GM21825 (cell line): ENCODE measurements around the gene CARS2.
A peak's percentile ranks its signal among the peaks of the same experiment; 100 is the strongest.

ENCODE experiments used
- ATAC-seq: cut with Tn5 transposase; IDR thresholded peaks from one replicate; pipeline ENCODE4 v1.9.1; 2021; ENCODE audit warnings: mild to moderate bottlenecking, moderate library complexity; ENCODE audit not compliant: unreplicated experiment

CARS2 gene

DNA sequence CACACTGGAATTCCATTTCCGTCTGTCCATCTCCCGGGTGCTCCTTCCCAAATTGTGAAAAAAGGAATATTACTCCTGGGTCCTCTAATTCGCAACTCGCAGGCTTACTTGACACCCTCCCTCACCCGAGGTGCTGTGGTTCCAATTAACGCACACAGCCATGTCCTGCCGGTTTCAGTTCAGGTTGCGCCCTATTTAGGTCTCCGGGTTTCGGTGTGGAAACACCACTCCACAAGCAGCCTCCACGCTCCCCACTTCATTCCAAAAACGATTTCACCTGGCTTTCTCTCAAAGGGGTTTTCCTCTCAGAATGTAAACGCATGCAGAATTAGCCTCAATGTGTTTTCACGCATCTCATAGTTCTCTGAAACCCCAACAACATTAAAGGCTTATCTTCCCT lies 52.6 kb downstream of the CARS2 start:
- no peak for ATAC-seq

GRCh38 chr13:110652764-110653163 lies 53.2 kb downstream of the CARS2 start:
- no peak for ATAC-seq

DNA sequence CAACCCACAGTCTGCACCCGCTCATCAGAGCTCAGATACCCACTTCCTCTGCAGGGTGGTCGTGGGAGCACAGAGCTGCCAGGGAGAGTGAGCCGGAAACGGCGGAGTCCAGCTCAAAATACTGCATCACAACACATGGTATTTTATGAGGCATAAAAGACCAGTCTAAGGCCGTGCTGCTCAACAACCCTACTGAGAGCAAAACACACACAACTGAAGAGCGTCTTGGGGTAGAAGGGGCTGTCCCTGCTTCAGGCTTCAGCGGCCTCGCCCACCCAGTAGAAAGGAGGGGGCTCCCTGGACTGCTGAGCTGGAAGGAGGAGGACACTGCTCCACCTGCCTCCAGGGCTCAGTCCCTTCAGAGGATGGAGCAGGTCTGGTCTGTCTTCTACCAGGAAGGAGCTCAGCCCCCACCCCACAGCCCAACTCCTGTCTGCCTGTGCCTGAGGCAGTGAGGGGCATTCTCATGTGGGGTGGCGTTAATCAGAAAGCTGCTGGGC lies 53.6 kb downstream of the CARS2 start:
- no peak for ATAC-seq

DNA sequence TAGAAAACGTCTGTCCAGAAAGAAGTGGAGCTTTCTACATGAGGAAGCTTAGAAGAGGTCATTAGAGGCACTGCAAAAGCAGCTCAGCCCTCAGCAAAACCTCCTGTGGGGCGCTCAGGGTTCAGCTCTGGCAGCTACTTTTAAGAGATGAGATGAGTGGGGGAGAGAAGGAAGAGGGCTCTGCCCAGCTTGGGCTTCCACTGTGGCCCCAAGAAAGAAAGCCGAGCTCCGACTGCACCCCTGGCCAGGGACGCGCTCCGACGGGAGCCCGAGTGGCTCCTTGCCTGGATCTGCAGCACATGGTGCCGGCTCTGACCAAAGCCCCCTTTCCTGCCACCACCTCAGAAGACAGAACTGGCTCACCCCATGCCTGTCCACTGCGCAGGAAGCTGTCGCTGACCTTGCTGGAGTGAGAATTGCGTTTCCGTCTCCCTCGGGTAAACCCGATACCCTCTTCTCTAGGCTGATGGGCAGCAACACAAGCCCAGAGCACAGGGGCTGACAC lies 54.1 kb downstream of the CARS2 start:
- ATAC-seq = no peak

DNA sequence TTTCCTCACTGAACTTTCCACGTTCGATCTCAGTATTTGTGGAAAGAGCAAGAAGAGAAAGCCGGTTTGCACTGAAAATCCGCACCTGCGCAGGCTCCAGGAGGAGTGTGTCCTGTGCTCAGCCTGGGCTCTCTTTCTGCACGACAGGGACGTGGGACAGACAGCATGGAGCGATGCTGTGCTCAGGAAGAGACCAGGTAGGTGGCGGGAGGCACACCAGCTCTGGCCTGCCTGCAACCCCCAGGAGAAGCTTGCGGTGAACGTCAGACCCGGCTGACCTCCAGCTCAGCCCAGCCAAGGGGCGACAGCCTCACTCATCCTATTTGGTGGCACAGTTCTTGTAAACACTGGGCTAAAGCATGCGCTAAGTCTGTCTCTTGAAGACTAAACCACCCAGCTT lies 54.6 kb downstream of the CARS2 start:
- no peak for ATAC-seq

- ATAC-seq = no peak
Observed at GRCh38 chr13:110650436-110650835, 55.5 kb downstream of the CARS2 start.

DNA sequence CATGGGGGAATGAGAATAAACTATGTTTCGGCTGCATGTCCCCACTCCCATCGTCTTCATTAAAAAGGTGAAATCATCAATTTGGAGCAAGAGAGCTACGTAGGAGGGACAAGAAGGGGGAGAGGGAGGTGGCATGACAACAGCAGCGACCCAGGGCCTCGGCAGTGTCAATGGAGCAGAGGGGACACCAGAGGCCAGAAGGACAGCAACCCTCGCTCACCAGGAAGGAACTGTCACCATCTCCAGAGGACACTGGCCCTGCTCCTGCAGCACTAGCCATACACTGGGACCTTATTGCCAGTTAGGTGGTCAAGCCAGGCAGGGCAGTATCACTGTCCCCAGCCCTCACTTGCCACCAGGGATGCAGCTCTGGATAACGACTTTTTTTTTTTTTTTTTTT lies 56.4 kb downstream of the CARS2 start:
- ATAC-seq = no peak

- no peak for ATAC-seq
Observed at GRCh38 chr13:110648848-110649421, 57.0 kb downstream of the CARS2 start.

GRCh38 chr13:110648146-110648819 lies 57.6 kb downstream of the CARS2 start:
- no peak for ATAC-seq

- no peak for ATAC-seq
Observed at GRCh38 chr13:110647365-110647737, 58.6 kb downstream of the CARS2 start.

GRCh38 chr13:110646442-110647364 lies 59.2 kb downstream of the CARS2 start:
- no peak for ATAC-seq

DNA sequence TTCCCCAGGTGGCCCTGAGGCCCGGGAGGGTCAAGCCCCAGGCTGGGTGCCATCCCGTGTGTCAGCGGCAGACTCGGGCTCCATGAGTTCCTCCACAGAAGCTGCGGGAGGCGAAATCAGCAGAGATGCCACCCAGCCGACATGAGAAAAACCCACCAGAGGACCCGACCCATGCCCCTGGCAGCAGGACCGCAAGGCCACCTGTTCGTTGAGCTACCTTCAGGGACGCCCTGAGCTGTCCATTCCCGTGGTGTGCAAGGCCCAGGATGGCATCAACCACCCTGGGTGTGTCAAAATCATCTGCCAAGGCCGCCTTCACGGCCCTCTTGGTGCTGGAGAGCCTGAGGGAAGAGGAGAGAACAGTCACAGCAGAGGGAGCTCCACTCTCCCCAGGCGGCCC lies 60.2 kb downstream of the CARS2 start:
- ATAC-seq = no peak

GRCh38 chr13:110644892-110645521 lies 60.9 kb downstream of the CARS2 start:
- ATAC-seq = peak; percentile 87

DNA sequence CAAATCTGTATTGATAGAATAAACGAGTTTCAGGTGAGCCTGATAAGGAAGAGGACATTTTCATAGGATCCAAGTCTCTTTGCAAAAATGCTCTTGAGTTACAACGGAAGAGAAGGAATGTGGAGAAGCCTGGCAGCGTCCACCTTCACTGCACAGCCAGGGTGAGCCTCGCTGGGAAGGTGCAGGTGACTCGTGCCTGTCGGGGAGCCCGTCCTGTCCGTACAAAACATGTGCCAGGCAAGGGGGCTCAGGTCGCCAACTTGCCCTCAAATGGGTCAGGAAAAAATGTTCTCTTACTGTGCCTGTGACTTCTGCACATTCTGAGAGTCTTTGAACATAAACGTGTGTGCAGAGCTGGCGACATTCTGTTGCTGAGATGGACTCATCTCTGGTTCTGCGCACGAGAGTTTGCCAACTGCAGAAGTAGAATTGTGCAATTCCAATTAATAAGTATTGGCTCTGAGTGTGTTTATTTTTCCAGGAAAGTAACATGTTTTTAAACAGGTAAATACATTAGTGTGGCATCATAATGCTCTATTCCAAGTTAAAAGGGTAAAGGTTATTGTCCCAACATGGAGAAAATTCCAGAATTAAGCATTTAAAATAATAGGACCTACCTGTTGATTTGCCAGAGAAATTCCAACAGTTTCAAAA lies 62.0 kb downstream of the CARS2 start:
- ATAC-seq = no peak

- ATAC-seq = no peak
Observed at GRCh38 chr13:110643324-110643723, 62.6 kb downstream of the CARS2 start.

- ATAC-seq = no peak
Observed at GRCh38 chr13:110642291-110642981, 63.5 kb downstream of the CARS2 start.

DNA sequence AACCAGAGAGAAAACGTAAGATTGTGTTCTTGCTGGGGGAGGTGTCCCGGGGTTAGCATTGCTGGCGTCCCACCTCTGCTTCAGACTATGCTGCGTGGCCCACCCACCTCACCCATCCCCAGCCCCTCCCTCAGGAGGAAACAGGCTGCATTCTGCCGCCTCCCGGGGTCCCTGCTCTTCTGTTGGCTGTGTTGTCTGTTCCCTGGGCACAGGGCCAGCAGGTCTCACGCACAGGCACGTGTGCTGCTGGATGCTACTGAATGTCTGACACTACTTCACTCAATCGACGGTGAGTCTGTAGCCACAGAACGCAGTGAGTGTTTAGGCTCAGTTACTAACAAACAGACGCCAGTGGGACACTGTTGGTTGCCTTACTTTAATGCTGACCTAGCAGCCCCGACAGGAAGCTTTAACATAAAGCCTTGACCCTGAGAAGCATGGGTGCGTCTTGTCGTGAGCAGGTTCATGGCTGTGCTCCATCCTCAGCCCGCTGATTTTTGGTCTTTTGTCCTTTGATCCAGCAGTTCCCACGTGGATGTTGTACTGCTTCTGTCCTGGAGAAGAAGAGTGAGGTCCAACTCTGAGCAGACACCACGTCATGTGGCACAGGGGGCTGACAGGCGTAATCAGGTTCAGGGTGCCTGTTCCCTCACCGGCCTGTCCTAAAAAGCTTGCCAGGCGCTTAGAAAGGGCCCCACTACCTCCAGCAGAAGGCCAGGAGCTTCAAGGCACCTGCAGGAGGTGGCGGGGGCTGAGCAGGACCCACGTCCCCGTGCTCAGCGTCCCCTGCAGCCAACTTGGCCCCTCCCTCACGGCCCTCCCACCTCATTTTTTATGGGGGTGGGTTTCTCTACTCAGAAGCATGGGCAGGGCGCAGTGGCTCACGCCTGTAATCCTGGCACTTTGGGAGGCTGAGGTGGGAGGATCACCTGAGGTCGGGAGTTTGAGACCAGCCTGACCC lies 64.6 kb downstream of the CARS2 start:
- no peak for ATAC-seq

GRCh38 chr13:110640591-110641029 lies 65.3 kb downstream of the CARS2 start:
- no peak for ATAC-seq

DNA sequence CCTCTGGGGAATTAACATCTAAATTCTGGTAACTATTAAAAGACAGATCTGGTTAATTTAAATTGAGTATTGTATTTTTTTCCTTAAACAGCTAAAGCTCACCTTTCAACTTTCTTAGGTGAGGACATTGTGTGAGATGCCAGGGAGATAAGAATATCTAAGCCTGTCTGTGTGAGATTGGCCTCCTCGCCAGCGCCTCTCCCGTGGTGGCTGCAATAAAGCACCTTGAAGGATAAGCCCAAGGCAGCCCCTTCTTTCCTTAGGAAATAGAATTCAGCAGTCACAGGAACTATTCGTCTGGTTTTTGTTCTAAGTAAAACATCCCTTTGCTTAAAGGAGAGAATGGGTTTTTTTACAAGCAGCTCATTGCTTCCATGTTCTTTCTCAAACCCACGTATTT lies 66.0 kb downstream of the CARS2 start:
- ATAC-seq = no peak
